DND-41 (cell line): ENCODE results near the gene AUTS2.

Source experiments
- ATAC-seq: fragments of 200-7000 bp; cut with Tn5 transposase; 3 replicates; pipeline ENCODE4 v1.9.1; 2021; ENCODE audit warnings: low read depth; ENCODE audit not compliant: insufficient read depth
- DNase-seq: peaks from one replicate; pipeline ENCODE4 v3.0.0-alpha.2; 2020
- H2AFZ ChIP-seq: 2 replicates; pipeline ENCODE4 v1.6.0; 2012; ENCODE audit warnings: low read depth, low read length
- H3K27ac ChIP-seq: 2 replicates; pipeline ENCODE4 v1.5.1; 2012; ENCODE audit warnings: low read length, inconsistent platforms
- H3K27me3 ChIP-seq: fragments of 200-600 bp; sonication (generic); 2 replicates; pipeline ENCODE4 v1.6.0; 2012; ENCODE audit warnings: low read length, mild to moderate bottlenecking, inconsistent platforms; ENCODE audit not compliant: insufficient read depth, poor library complexity
- H3K36me3 ChIP-seq: 2 replicates; pipeline ENCODE4 v1.5.1; 2012; ENCODE audit warnings: low read length, inconsistent platforms; ENCODE audit not compliant: insufficient read depth
- H3K4me1 ChIP-seq: 2 replicates; pipeline ENCODE4 v1.5.1; 2012; ENCODE audit warnings: mild to moderate bottlenecking, low read length; ENCODE audit not compliant: insufficient read depth
- H3K4me2 ChIP-seq: 2 replicates; pipeline ENCODE4 v1.6.0; 2012; ENCODE audit warnings: mild to moderate bottlenecking, moderate library complexity, low read length, inconsistent platforms; ENCODE audit not compliant: insufficient read depth
- H3K4me3 ChIP-seq, 2 experiments: fragments of 200-600 bp in 1 of 2; shearing (Covaris generic) in 1 of 2; 2 replicates each; pipeline ENCODE4 v1.5.1; 2012 to 2016; ENCODE audit warnings: inconsistent platforms in 2 of 2, low read length in 2 of 2, mild to moderate bottlenecking in 2 of 2, low read depth in 1 of 2, moderate library complexity in 1 of 2
- H3K79me2 ChIP-seq: 2 replicates; pipeline ENCODE4 v1.6.0; 2012; ENCODE audit warnings: low read length, inconsistent platforms; ENCODE audit not compliant: insufficient read depth
- H3K9ac ChIP-seq: 2 replicates; pipeline ENCODE4 v1.6.0; 2012; ENCODE audit warnings: low read depth, mild to moderate bottlenecking, inconsistent platforms, low read length, moderate library complexity
- H3K9me3 ChIP-seq: 2 replicates; pipeline ENCODE4 v1.5.1; 2012; ENCODE audit warnings: low read length, moderate library complexity, mild to moderate bottlenecking, inconsistent platforms; ENCODE audit not compliant: insufficient read depth, severe bottlenecking
- H4K20me1 ChIP-seq: 2 replicates; pipeline ENCODE4 v1.6.0; 2012; ENCODE audit warnings: low read length; ENCODE audit not compliant: insufficient read depth
- EZH2 ChIP-seq: IDR thresholded peaks from 3 replicates; pipeline ENCODE4 v1.6.1; 2012; ENCODE audit warnings: borderline replicate concordance, low read depth, mild to moderate bottlenecking, moderate library complexity, low read length, inconsistent platforms; ENCODE audit not compliant: severe bottlenecking
- TF ChIP-seq, protein P1 (sequence below): IDR thresholded peaks from 2 replicates; pipeline ENCODE4 v1.5.1; 2012; ENCODE audit warnings: borderline replicate concordance, low read length, moderate library complexity, mild to moderate bottlenecking; ENCODE audit not compliant: poor library complexity, severe bottlenecking; ENCODE audit errors: extremely low read depth

Gene AUTS2

DNA sequence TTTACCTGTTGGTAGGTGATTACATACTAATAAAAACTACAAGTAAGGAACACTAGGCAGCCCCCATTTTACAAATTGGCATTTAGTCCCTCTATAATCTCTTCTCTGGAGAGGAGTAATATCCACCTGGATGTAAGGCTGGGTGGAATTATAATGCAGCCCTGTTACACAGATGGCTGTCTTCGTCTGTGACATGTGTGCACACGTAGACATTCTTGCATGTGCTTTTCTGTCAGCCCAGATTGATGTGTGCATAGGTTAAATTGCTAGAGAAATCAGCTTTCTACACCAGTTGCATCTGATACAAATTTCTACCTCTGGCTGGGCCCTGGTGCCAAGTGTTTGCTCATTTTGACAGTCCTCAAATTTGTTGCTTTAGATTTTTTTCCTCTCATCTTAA is 715.9 kb downstream of the AUTS2 start:
- no peaks in the 10 kb centered on the region for H3K36me3 ChIP-seq
- no peak for DNase-seq
- H3K4me2 ChIP-seq = no peak overlapping the region
- no peaks in the 10 kb centered on the region for H3K79me2 ChIP-seq
- H4K20me1 ChIP-seq = no peaks in the 10 kb centered on the region; the same call in 1 of the 2 replicates
- H3K4me1 ChIP-seq = peaks cover 31% of the 10 kb centered on the region
- no peaks in the 10 kb centered on the region for H3K9me3 ChIP-seq
- no peak overlapping the region for H3K4me3 ChIP-seq
- H3K9ac ChIP-seq = no peak overlapping the region
- no peak overlapping the region for H2AFZ ChIP-seq
- H3K27ac ChIP-seq = no peak overlapping the region
- no peak for ATAC-seq
- H3K27me3 ChIP-seq = no peaks in the 10 kb centered on the region
- TF ChIP-seq, protein P1, sequence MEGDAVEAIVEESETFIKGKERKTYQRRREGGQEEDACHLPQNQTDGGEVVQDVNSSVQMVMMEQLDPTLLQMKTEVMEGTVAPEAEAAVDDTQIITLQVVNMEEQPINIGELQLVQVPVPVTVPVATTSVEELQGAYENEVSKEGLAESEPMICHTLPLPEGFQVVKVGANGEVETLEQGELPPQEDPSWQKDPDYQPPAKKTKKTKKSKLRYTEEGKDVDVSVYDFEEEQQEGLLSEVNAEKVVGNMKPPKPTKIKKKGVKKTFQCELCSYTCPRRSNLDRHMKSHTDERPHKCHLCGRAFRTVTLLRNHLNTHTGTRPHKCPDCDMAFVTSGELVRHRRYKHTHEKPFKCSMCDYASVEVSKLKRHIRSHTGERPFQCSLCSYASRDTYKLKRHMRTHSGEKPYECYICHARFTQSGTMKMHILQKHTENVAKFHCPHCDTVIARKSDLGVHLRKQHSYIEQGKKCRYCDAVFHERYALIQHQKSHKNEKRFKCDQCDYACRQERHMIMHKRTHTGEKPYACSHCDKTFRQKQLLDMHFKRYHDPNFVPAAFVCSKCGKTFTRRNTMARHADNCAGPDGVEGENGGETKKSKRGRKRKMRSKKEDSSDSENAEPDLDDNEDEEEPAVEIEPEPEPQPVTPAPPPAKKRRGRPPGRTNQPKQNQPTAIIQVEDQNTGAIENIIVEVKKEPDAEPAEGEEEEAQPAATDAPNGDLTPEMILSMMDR = no peak
- TF ChIP-seq EZH2 = no peak

- no peak for ATAC-seq
- TF ChIP-seq, protein P1 = no peak
- TF ChIP-seq EZH2 = no peak
- Histone ChIP-seq H2AFZ (no peak overlapping the region), H3K4me1 (peaks cover 35% of the 10 kb centered on the region), H3K9ac (no peak overlapping the region), H3K4me2 (no peak overlapping the region), H3K27ac (no peak overlapping the region), H3K9me3 (no peaks in the 10 kb centered on the region), H4K20me1 (no peaks in the 10 kb centered on the region), H3K79me2 (no peaks in the 10 kb centered on the region), H3K4me3 (no peak overlapping the region), H3K36me3 (no peaks in the 10 kb centered on the region), H3K27me3 (no peaks in the 10 kb centered on the region)
- peak; percentile 20 for DNase-seq
Measured at GRCh38 chr7:70316745-70317144, 718.5 kb downstream of the AUTS2 start.

DNA sequence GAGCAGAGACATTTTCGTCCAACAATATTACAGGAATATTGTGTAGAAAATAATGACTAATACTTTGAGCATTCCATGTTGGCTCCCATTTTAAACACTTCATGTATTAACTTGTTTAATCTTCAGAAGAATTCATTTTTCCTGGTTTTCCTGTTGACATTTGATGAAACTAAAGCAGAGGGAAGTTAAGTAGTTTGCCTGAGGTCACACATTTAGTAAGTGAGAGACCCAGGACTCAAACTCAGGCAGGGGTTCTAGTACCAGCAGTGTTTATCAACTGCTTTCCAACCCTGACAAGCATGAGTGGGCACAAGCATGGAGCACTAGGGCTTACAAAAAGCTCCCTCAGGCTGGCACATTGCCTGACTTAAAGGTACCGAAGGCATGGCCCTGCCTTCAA is 719.1 kb downstream of the AUTS2 start:
- Histone ChIP-seq H3K9me3 (no peaks in the 10 kb centered on the region), H3K27me3 (no peaks in the 10 kb centered on the region), H3K4me3 (no peak overlapping the region), H4K20me1 (no peaks in the 10 kb centered on the region), H3K27ac (no peak overlapping the region), H3K36me3 (no peaks in the 10 kb centered on the region), H2AFZ (no peak overlapping the region), H3K4me2 (no peak overlapping the region), H3K79me2 (no peaks in the 10 kb centered on the region), H3K4me1 (peaks cover 35% of the 10 kb centered on the region), H3K9ac (no peak overlapping the region)
- no peak for ATAC-seq
- TF ChIP-seq, protein P1 = no peak
- TF ChIP-seq EZH2 = no peak
- DNase-seq = no peak

DNA sequence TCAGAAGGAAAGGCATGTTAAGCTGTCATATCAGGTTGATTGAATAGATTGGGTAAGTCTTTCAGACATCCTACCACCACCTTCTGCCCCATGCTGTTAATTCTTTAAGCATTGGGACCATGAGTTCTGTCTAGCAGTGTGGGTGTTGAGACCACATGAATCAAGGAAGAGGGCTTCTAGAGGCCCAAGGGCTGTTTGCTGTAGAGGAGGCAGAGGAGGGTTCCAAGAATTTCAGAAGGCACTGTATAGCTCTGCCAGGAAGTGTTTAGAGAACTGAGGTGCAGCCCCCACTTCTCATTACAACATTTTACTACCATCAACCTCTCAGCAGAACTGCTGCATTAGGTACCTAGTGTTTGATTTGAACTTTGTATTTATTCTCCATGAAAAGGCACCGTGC is 720.2 kb downstream of the AUTS2 start:
- peak overlapping the region; percentile 32; the same call in 1 of the 2 replicates for H3K4me2 ChIP-seq

More for the DNA sequence above, 720.2 kb downstream of the AUTS2 start:
- H3K79me2 ChIP-seq = no peaks in the 10 kb centered on the region
- H3K27me3 ChIP-seq = no peaks in the 10 kb centered on the region
- H3K9me3 ChIP-seq = no peaks in the 10 kb centered on the region
- DNase-seq (peak; percentile 82), ATAC-seq (peak; percentile 100)
- peaks cover 33% of the 10 kb centered on the region for H3K4me1 ChIP-seq
- no peak overlapping the region for H3K9ac ChIP-seq
- no peak overlapping the region for H2AFZ ChIP-seq
- no peak for TF ChIP-seq EZH2
- TF ChIP-seq, protein P1 = no peak
- H3K27ac ChIP-seq = peak overlapping the region; percentile 46
- H3K4me3 ChIP-seq = no peak overlapping the region
- H3K36me3 ChIP-seq = no peaks in the 10 kb centered on the region
- H4K20me1 ChIP-seq = no peaks in the 10 kb centered on the region
